Measurements from ENCODE around the gene PRSS21.

The PRSS21 gene

GRCh38 chr16:2826591-2827373, 9.7 kb downstream of the PRSS21 start:
- DNase-seq, result no peak

- DNase-seq, result peak; percentile 41
Measured at GRCh38 chr16:2827374-2827791, 10.3 kb downstream of the PRSS21 start.

- no peak for DNase-seq
Measured at GRCh38 chr16:2827831-2828520, 10.9 kb downstream of the PRSS21 start.

GRCh38 chr16:2828521-2828840, 11.4 kb downstream of the PRSS21 start:
- no peak for DNase-seq

- DNase-seq, result no peak
Measured at GRCh38 chr16:2828876-2829430, 11.9 kb downstream of the PRSS21 start.

- no peak for DNase-seq
Measured at GRCh38 chr16:2829501-2830354, 12.7 kb downstream of the PRSS21 start, which contains the start of gene ZG16B. Gene ZG16B, plus strand, starts transcription at chr16:2830303. Its CDS starts 139 bp downstream, at chr16:2830442.

- no peak for DNase-seq
Measured at GRCh38 chr16:2830355-2830695, 13.3 kb downstream of the PRSS21 start.

GRCh38 chr16:2831203-2831602, 14.2 kb downstream of the PRSS21 start:
- DNase-seq, result no peak

GRCh38 chr16:2833776-2834175, 16.7 kb downstream of the PRSS21 start:
- DNase-seq, result no peak

GRCh38 chr16:2834968-2835367, 17.9 kb downstream of the PRSS21 start:
- DNase-seq, result no peak

- no peak for DNase-seq
Measured at GRCh38 chr16:2835638-2836493, 18.8 kb downstream of the PRSS21 start.

GRCh38 chr16:2836646-2837508, 19.8 kb downstream of the PRSS21 start:
- DNase-seq, result no peak

- peak; percentile 72 for DNase-seq
Measured at GRCh38 chr16:2838928-2839327, 21.9 kb downstream of the PRSS21 start.

- DNase-seq, result no peak
Measured at GRCh38 chr16:2839650-2840450, 22.8 kb downstream of the PRSS21 start.

GRCh38 chr16:2840914-2841313, 23.9 kb downstream of the PRSS21 start:
- no peak for DNase-seq

- no peak for DNase-seq
Measured at GRCh38 chr16:2841606-2842339, 24.7 kb downstream of the PRSS21 start.

GRCh38 chr16:2842340-2843000, 25.4 kb downstream of the PRSS21 start:
- peak; percentile 66 for DNase-seq

- no peak for DNase-seq
Measured at GRCh38 chr16:2843526-2843925, 26.5 kb downstream of the PRSS21 start.

GRCh38 chr16:2845116-2845515, 28.1 kb downstream of the PRSS21 start:
- DNase-seq, result no peak

Measured in NCI-H69 (cell line).